Measurements from ENCODE around the gene CLEC2A.
"Not testable (repeated sequence)": the region's sequence is repeated elsewhere in the genome, so short reads cannot be mapped to it uniquely, and the experiment has no call there.

Gene CLEC2A

DNA sequence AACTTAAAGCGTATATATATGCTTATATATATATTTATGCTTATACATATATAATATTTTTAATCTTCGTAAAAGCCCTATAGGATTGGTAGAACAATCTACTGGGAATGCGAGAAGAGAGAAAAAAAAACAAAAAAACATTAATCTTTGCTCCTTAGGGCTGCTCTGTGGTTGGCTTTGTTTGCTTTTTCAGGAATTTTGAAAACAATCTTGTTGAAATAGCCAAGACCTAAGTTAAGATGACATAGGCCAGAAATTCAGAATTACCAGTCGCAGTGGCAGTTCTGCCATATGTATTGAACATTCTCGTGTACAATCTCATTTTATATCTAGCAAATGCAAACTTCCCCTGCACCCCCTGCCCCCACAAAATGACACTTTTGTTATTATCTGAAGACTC is 50.2 kb downstream of the CLEC2A start:
- Mint-ChIP-seq H3K27me3 (ENCODE audit: low read depth) (peaks cover 9% of the 10 kb centered on the region), H3K9me3 (no peaks in the 10 kb centered on the region), H3K4me1 (ENCODE audit: low read depth) (peaks cover 10% of the 10 kb centered on the region), H3K36me3 (ENCODE audit: low read depth) (no peaks in the 10 kb centered on the region), H3K27ac (no peak overlapping the region), H3K4me3 (no peak overlapping the region)

DNA sequence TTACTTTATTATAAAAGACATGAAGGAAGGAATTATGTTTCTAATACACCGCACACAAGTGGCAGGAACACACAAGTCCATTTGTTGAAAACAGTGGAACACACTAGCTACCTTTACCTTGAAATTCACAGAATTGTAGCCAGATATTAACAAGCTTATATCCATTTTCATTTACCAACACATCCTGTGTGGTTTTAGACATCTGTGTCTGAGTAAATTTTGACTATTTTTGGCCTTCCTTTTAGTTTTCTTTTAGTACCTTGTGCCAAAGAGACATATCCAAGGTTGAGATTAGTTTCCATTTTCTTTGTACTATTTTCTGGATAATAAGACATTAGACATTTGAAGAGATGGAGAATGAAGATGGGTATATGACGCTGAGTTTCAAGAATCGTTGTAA is 50.9 kb downstream of the CLEC2A start, which contains the start of gene KLRF2:
KLRF2 (plus strand) TSS at position 244 of the 400 bp plus-strand sequence; CDS start at position 351, 107 bp downstream.
- Mint-ChIP-seq H3K4me3 (no peak within 1 kb of the TSS), H3K36me3 (ENCODE audit: low read depth) (no peaks in the 10 kb centered on the region), H3K27me3 (ENCODE audit: low read depth) (peaks cover 2% of the 10 kb centered on the region), H3K9me3 (no peaks in the 10 kb centered on the region), H3K4me1 (ENCODE audit: low read depth) (peaks cover 10% of the 10 kb centered on the region), H3K27ac (no peak within 1 kb of the TSS)

DNA sequence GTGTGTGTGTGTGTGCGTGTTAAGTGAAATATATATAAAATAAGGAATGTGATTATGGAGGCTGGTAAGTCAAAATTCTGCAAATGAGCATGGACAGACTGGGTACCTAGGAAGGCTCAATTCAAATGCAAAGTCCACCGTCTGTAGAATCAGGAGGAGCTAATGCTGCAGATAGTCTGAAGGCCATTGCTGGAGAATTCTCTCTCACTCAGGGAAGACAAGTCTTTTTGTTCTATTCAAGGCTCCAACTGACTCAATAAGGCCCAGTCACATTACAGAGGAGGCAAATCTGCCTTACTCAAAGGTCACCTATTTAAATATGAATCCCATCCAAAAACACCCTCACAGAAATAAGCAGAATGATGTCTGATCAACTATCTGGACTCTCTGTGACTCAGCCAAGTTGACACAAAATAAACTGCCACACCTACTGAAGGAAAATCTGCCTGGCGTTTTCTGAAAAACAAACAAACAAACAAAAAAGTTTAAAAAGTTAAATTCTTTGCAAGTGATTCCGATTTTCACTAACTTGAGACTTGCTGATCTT is 51.6 kb downstream of the CLEC2A start:
- Mint-ChIP-seq H3K9me3 (no peaks in the 10 kb centered on the region), H3K4me1 (ENCODE audit: low read depth) (peaks cover 10% of the 10 kb centered on the region), H3K27me3 (ENCODE audit: low read depth) (no peaks in the 10 kb centered on the region), H3K4me3 (no peak overlapping the region), H3K27ac (no peak overlapping the region), H3K36me3 (ENCODE audit: low read depth) (no peaks in the 10 kb centered on the region)

DNA sequence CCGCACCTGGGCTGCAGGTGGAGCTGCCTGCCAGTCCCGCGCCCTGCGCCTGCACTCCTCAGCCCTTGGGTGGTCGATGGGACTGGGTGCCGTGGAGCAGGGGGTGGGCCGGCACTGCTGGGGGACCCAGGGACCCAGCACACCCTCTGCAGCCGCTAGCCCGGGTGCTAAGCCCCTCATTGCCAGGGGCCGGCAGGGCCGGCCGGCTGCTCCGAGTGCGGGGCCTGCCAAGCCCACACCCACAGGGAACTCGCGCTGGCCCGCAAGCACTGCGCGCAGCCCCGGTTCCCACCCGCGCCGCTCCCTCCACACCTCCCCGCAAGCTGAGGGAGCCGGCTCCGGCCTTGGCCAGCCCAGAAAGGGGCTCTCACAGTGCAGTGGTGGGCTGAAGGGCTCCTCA is 56.0 kb downstream of the CLEC2A start:
- peaks cover 13% of the 10 kb centered on the region for H3K4me1 Mint-ChIP-seq (ENCODE audit: low read depth)
- not testable (repeated sequence) for H3K4me3 Mint-ChIP-seq; H3K27ac Mint-ChIP-seq; H3K9me3 Mint-ChIP-seq; H3K36me3 Mint-ChIP-seq (ENCODE audit: low read depth); H3K27me3 Mint-ChIP-seq (ENCODE audit: low read depth)

GRCh38 chr12:9872742-9873141 is 59.4 kb downstream of the CLEC2A start:
- H3K36me3 Mint-ChIP-seq (ENCODE audit: low read depth) = no peaks in the 10 kb centered on the region
- no peaks in the 10 kb centered on the region for H3K27me3 Mint-ChIP-seq (ENCODE audit: low read depth)
- H3K4me1 Mint-ChIP-seq (ENCODE audit: low read depth) = peaks cover 14% of the 10 kb centered on the region
- H3K9me3 Mint-ChIP-seq = no peaks in the 10 kb centered on the region
- H3K4me3 Mint-ChIP-seq = no peak overlapping the region
- no peak overlapping the region for H3K27ac Mint-ChIP-seq

DNA sequence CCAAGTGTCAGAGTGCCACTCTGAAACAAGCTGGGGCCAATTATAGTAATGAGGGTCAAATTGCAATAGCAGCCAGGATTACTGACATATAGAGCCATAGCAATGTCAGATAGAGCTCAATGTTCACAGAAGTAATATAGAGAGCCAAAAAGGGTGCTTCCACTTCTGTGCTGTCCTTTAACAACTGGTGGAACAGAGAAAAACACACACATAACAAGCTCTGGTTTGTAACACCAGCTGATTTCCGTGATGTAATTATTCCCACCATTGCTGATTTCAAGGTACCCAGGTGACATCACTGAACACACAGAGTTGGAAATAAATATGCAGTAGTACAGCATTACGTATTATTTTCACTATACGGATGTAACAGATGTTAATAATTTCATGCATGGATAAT is 60.0 kb downstream of the CLEC2A start:
- no peak overlapping the region for H3K27ac Mint-ChIP-seq
- no peaks in the 10 kb centered on the region for H3K27me3 Mint-ChIP-seq (ENCODE audit: low read depth)
- H3K4me3 Mint-ChIP-seq = no peak overlapping the region

DNA sequence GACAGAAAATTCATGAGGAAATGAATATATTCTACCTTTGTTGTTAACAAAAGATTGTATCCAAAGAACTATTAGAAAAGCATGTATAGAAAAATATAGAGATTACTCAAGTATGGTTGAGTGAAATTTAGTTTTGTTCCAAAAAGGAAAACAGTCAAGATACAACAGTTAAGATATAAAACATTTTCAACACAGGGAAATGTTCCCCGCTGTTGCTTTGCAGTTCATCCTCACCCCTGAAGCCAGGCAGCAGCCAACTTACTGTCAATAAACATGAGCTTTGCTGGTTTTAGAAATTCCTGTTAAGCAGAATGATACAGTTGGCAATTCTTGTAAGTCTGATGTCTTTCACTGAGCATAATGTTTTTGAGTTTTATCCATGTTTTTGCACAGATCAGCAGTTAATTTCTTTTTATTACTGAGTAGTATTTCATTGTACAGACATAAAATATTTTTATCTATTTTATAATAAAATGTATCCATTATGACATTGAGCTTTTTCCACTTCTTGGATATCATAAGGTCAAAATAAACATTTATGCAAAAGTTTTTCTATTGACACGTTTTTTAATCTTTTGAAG is 61.8 kb downstream of the CLEC2A start:
- peaks cover 22% of the 10 kb centered on the region for H3K4me1 Mint-ChIP-seq (ENCODE audit: low read depth)
- H3K27ac Mint-ChIP-seq = peak overlapping the region; percentile 96
- H3K4me3 Mint-ChIP-seq = peak overlapping the region; percentile 85
- peaks cover 12% of the 10 kb centered on the region for H3K36me3 Mint-ChIP-seq (ENCODE audit: low read depth)
- H3K27me3 Mint-ChIP-seq (ENCODE audit: low read depth) = no peaks in the 10 kb centered on the region
- no peaks in the 10 kb centered on the region for H3K9me3 Mint-ChIP-seq

More for the DNA sequence above, 60.0 kb downstream of the CLEC2A start:
- H3K9me3 Mint-ChIP-seq = no peaks in the 10 kb centered on the region
- H3K36me3 Mint-ChIP-seq (ENCODE audit: low read depth) = peaks cover 3% of the 10 kb centered on the region
- H3K4me1 Mint-ChIP-seq (ENCODE audit: low read depth) = peaks cover 14% of the 10 kb centered on the region

- Mint-ChIP-seq H3K4me1 (ENCODE audit: low read depth) (peaks cover 30% of the 10 kb centered on the region), H3K27ac (peak within 1 kb of the TSS; percentile 96), H3K36me3 (ENCODE audit: low read depth) (peaks cover 15% of the 10 kb centered on the region), H3K4me3 (peak within 1 kb of the TSS; percentile 85), H3K27me3 (ENCODE audit: low read depth) (no peaks in the 10 kb centered on the region), H3K9me3 (no peaks in the 10 kb centered on the region)
Observed at GRCh38 chr12:9869307-9870161, 62.6 kb downstream of the CLEC2A start, which contains the start of gene CLEC2B. Gene CLEC2B, minus strand, starts transcription at chr12:9869354.

- Mint-ChIP-seq H3K27ac (peak overlapping the region; percentile 96), H3K27me3 (ENCODE audit: low read depth) (no peaks in the 10 kb centered on the region), H3K36me3 (ENCODE audit: low read depth) (peaks cover 20% of the 10 kb centered on the region), H3K4me1 (ENCODE audit: low read depth) (peaks cover 35% of the 10 kb centered on the region), H3K9me3 (peaks cover 4% of the 10 kb centered on the region), H3K4me3 (peak overlapping the region; percentile 85)
Observed at GRCh38 chr12:9868951-9869306, 63.2 kb downstream of the CLEC2A start.

DNA sequence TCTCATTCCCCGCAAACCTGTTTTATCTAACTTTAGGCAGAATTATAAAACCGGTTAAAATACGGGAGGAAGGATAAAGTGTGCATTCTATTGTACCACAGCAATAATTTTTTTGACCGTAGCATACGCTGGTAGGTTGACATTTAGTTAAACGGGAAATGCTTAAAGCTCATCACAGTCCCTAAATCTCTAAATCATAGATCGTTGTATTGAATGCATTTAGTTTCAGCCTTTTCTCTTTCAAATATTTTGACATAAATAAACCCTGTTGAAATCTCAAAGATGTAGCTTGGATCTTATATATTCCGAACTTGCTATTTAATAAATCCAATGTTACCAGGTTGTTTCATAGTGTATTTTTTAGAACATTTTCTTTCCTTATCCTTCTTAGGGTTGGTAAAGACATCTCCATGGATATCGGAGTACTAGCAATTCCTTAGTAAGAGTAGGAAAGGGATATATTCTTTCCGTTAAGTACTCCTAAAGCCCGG is 63.8 kb downstream of the CLEC2A start:
- peak overlapping the region; percentile 96 for H3K27ac Mint-ChIP-seq
- H3K4me1 Mint-ChIP-seq (ENCODE audit: low read depth) = peaks cover 40% of the 10 kb centered on the region
- peak overlapping the region; percentile 85 for H3K4me3 Mint-ChIP-seq
- peaks cover 26% of the 10 kb centered on the region for H3K36me3 Mint-ChIP-seq (ENCODE audit: low read depth)
- peaks cover 10% of the 10 kb centered on the region for H3K9me3 Mint-ChIP-seq
- no peaks in the 10 kb centered on the region for H3K27me3 Mint-ChIP-seq (ENCODE audit: low read depth)

DNA sequence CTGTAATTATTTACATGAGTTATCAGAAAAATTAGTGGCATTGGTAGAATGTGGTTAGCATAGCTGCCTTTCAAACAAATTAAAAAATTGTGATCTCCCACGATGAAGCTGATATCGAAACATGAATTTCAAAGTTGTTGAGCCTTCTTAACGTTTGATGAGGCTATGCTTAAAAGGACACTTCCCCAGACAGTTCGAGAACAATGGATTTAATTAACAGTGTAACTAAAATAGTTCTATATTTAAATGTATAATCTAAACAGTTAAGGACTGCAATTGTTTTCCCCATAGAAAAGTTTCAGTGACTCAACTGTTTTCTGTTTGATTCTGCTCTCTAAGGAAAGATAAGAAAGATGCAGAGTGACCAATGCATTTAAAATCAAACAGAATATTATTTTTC is 64.6 kb downstream of the CLEC2A start:
- Mint-ChIP-seq H3K27ac (peak overlapping the region; percentile 91), H3K9me3 (peaks cover 18% of the 10 kb centered on the region), H3K36me3 (ENCODE audit: low read depth) (peaks cover 34% of the 10 kb centered on the region), H3K27me3 (ENCODE audit: low read depth) (no peaks in the 10 kb centered on the region), H3K4me3 (peak overlapping the region; percentile 79), H3K4me1 (ENCODE audit: low read depth) (peaks cover 49% of the 10 kb centered on the region)

- Mint-ChIP-seq H3K9me3 (peaks cover 20% of the 10 kb centered on the region), H3K36me3 (ENCODE audit: low read depth) (peaks cover 39% of the 10 kb centered on the region), H3K4me1 (ENCODE audit: low read depth) (peaks cover 48% of the 10 kb centered on the region), H3K27ac (peak overlapping the region; percentile 91), H3K4me3 (peak overlapping the region; percentile 79), H3K27me3 (ENCODE audit: low read depth) (no peaks in the 10 kb centered on the region)
Observed at GRCh38 chr12:9866860-9867269, 65.3 kb downstream of the CLEC2A start.

DNA sequence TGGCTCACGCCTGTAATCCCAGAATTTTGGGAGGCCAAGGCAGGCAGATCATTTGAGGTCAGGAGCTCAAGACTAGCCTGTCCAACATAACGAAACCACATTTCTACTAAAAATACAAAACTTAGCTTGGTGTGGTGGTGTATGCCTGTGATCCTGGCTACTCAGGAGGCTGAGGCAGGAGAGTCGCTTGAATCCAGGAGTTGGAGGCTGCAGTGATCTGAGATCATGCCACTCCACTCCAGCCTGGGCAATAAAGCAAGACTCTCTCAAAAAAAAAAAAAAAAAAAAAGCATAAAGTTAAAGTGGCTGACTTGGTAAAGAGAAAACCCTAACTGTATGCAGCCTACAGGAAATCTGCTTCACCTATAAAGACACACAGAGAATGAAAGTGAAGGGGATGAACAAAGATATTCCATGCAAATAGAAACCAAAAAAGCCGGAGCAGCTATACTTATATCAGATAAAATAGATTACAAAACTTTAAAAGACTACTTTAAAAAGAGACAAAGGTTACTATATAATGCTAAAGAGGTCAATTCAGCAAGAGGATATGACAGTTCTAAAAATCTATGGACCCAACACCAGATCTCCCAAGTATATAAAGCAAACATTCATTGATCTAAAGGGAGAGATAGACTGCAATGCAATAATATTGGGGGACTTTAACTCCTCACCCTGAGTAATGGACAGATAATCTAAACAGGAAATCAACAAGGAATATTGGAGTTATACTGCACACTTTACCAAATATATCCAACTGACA is 67.1 kb downstream of the CLEC2A start:
- Mint-ChIP-seq H3K4me3 (peak overlapping the region; percentile 79), H3K4me1 (ENCODE audit: low read depth) (peaks cover 47% of the 10 kb centered on the region), H3K27ac (peak overlapping the region; percentile 88), H3K9me3 (peaks cover 20% of the 10 kb centered on the region), H3K27me3 (ENCODE audit: low read depth) (no peaks in the 10 kb centered on the region), H3K36me3 (ENCODE audit: low read depth) (peaks cover 44% of the 10 kb centered on the region)
